PC-9 (cell line): ENCODE measurements around the gene INPP5F.

ENCODE experiments used
- CTCF ChIP-seq: fragments of 200-600 bp; sonication (generic); conservative IDR thresholded peaks from 2 replicates; pipeline ENCODE4 v1.6.1; 2017; ENCODE audit warnings: mixed run types, antibody characterized with exemption, mild to moderate bottlenecking, moderate library complexity
- EZH2 ChIP-seq: fragments of 200-600 bp; sonication (generic); IDR thresholded peaks from 2 replicates; pipeline ENCODE4 v1.8.0; 2017; ENCODE audit warnings: antibody characterized with exemption, low read depth

GRCh38 chr10:119783665-119784027 lies 57.8 kb downstream of the INPP5F start:
- TF ChIP-seq EZH2: no peak
- TF ChIP-seq CTCF: no peak
